Germinal center (tissue), 1 donor: Measurements from ENCODE around the gene ARID1B.
"Not testable (repeated sequence)": the region's sequence is repeated elsewhere in the genome, so short reads cannot be mapped to it uniquely, and the experiment has no call there.

Experiments
- DNase-seq: peaks from one replicate; pipeline ENCODE4 v3.0.0; 2012; ENCODE audit warnings: mixed read lengths, low spot score

ARID1B gene

GRCh38 chr6:157021993-157022740 is 245.0 kb downstream of the ARID1B start:
- peak; percentile 96 for DNase-seq

- no peak for DNase-seq
These were observed 246.8 kb downstream of the ARID1B start for GRCh38 chr6:157023958-157024357.

- DNase-seq = no peak
These were observed 247.6 kb downstream of the ARID1B start for GRCh38 chr6:157024745-157025144.

- no peak for DNase-seq
These were observed 248.3 kb downstream of the ARID1B start for GRCh38 chr6:157025437-157025836.

GRCh38 chr6:157029980-157030690 is 253.0 kb downstream of the ARID1B start:
- no peak for DNase-seq

GRCh38 chr6:157030755-157031154 is 253.6 kb downstream of the ARID1B start:
- DNase-seq = no peak

- no peak for DNase-seq
These were observed 255.7 kb downstream of the ARID1B start for GRCh38 chr6:157032923-157033322.

- DNase-seq = peak; percentile 23
These were observed 256.4 kb downstream of the ARID1B start for GRCh38 chr6:157033428-157034140.

GRCh38 chr6:157034436-157035230 is 257.5 kb downstream of the ARID1B start:
- DNase-seq = peak; percentile 59

GRCh38 chr6:157035546-157035945 is 258.4 kb downstream of the ARID1B start:
- no peak for DNase-seq

- no peak for DNase-seq
These were observed 259.1 kb downstream of the ARID1B start for GRCh38 chr6:157036245-157036711.

- no peak for DNase-seq
These were observed 260.0 kb downstream of the ARID1B start for GRCh38 chr6:157037165-157037564.

GRCh38 chr6:157038610-157039009 is 261.4 kb downstream of the ARID1B start:
- DNase-seq = no peak

- not testable (repeated sequence) for DNase-seq
These were observed 262.5 kb downstream of the ARID1B start for GRCh38 chr6:157039639-157040038.

GRCh38 chr6:157040191-157040590 is 263.0 kb downstream of the ARID1B start:
- DNase-seq = no peak

GRCh38 chr6:157045831-157046454 is 268.8 kb downstream of the ARID1B start:
- DNase-seq = no peak

- DNase-seq = no peak
These were observed 269.6 kb downstream of the ARID1B start for GRCh38 chr6:157046776-157047175.

- no peak for DNase-seq
These were observed 270.1 kb downstream of the ARID1B start for GRCh38 chr6:157047328-157047727.

- no peak for DNase-seq
These were observed 270.8 kb downstream of the ARID1B start for GRCh38 chr6:157047951-157048350.

GRCh38 chr6:157049133-157049532 is 272.0 kb downstream of the ARID1B start:
- DNase-seq = no peak

GRCh38 chr6:157050537-157051265 is 273.5 kb downstream of the ARID1B start:
- DNase-seq = no peak
